Body of pancreas (tissue), 4 donors: Measurements from ENCODE around the gene PPM1H.

Experiments
- CTCF ChIP-seq, 7 experiments: fragments of 450-650 bp in 4 of 7; fragments of 200-600 bp in 3 of 7; sonication (generic) in 3 of 7; IDR thresholded peaks; one replicate each; pipeline ENCODE4 v1.5.1; 2016 to 2019; ENCODE audit warnings: antibody characterized with exemption in 7 of 7
- POLR2A ChIP-seq, 3 donors: fragments of 450-650 bp; IDR thresholded peaks; one replicate each; pipeline ENCODE4 v1.6.1; 2016; ENCODE audit warnings: antibody characterized with exemption in 3 of 3, mild to moderate bottlenecking in 2 of 3

GRCh38 chr12:62724947-62725451, 210.0 kb downstream of the PPM1H start:
- TF ChIP-seq CTCF (IDR thresholded peaks at IDR 0.05) (no peak), POLR2A (IDR thresholded peaks at IDR 0.05) (no peak)
